ENCODE results near the gene SIGLEC9.

SIGLEC9 gene

DNA sequence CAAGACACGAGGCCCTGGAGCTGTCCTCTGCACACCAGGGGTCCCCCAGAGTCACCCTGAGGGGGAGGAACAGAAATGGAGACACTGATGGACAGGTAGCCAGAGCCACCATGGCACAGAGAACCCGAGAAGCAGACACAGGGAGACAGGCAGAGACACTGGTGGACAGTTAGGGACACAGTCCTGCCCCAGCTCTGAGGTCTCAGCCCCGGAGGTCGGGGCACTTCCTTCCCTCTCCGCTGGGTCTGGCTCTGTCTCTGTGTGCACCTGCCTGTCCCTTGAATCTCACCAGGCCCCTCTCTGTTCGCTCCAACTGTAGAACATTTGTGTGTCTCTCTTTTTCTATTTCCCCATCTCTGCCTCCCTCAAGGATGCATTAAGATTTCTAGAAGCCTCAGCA is 46.6 kb upstream of the SIGLEC9 start:
- Histone ChIP-seq H3K79me2 (ENCODE audit: insufficient read depth, low read length) (no peaks in the 10 kb centered on the region), H3K4me2 (ENCODE audit: low read depth, low read length, poor library complexity, severe bottlenecking) (no peak overlapping the region), H3K4me3 (ENCODE audit: low read length, poor library complexity, severe bottlenecking) (no peak overlapping the region), H2AFZ (ENCODE audit: low read length) (no peak overlapping the region), H3F3A (ENCODE audit: low read depth) (no peaks in the 10 kb centered on the region), H3K27me3 (ENCODE audit: insufficient read depth, low read length, poor library complexity, severe bottlenecking) (no peaks in the 10 kb centered on the region), H3K9me3 (ENCODE audit: insufficient read depth, low read depth, low read length) (peaks cover 4% of the 10 kb centered on the region), H3K9ac (ENCODE audit: low read depth, low read length, poor library complexity, severe bottlenecking) (no peak overlapping the region), H3K36me3 (ENCODE audit: insufficient read depth, low read length) (no peaks in the 10 kb centered on the region), H3K4me1 (ENCODE audit: insufficient read depth, low read length, poor library complexity, severe bottlenecking) (no peaks in the 10 kb centered on the region), H3K9me2 (replicated peaks; ENCODE audit: low read depth, low read length) (no peaks in the 10 kb centered on the region), H4K20me1 (ENCODE audit: insufficient read depth, low read length, poor library complexity, severe bottlenecking) (no peaks in the 10 kb centered on the region)
- TF ChIP-seq, protein P1, sequence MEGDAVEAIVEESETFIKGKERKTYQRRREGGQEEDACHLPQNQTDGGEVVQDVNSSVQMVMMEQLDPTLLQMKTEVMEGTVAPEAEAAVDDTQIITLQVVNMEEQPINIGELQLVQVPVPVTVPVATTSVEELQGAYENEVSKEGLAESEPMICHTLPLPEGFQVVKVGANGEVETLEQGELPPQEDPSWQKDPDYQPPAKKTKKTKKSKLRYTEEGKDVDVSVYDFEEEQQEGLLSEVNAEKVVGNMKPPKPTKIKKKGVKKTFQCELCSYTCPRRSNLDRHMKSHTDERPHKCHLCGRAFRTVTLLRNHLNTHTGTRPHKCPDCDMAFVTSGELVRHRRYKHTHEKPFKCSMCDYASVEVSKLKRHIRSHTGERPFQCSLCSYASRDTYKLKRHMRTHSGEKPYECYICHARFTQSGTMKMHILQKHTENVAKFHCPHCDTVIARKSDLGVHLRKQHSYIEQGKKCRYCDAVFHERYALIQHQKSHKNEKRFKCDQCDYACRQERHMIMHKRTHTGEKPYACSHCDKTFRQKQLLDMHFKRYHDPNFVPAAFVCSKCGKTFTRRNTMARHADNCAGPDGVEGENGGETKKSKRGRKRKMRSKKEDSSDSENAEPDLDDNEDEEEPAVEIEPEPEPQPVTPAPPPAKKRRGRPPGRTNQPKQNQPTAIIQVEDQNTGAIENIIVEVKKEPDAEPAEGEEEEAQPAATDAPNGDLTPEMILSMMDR (conservative IDR thresholded peaks at IDR 0.05; ENCODE audit: low read length): no peak
- TF ChIP-seq EZH2phosphoT487 (IDR thresholded peaks at IDR 0.05; ENCODE audit: borderline replicate concordance): no peak

- no peaks in the 10 kb centered on the region for H3K36me3 ChIP-seq (ENCODE audit: insufficient read depth, low read length)
- no peaks in the 10 kb centered on the region for H3K79me2 ChIP-seq (ENCODE audit: insufficient read depth, low read length)
- H2AFZ ChIP-seq (ENCODE audit: low read length): no peak overlapping the region
- H3K9ac ChIP-seq (ENCODE audit: low read depth, low read length, poor library complexity, severe bottlenecking): no peak overlapping the region
- no peaks in the 10 kb centered on the region for H3K4me1 ChIP-seq (ENCODE audit: insufficient read depth, low read length, poor library complexity, severe bottlenecking)
- TF ChIP-seq, protein P1 (conservative IDR thresholded peaks at IDR 0.05; ENCODE audit: low read length): no peak
- TF ChIP-seq EZH2phosphoT487 (IDR thresholded peaks at IDR 0.05; ENCODE audit: borderline replicate concordance): no peak
- no peaks in the 10 kb centered on the region for H4K20me1 ChIP-seq (ENCODE audit: insufficient read depth, low read length, poor library complexity, severe bottlenecking)
- no peak overlapping the region for H3K4me2 ChIP-seq (ENCODE audit: low read depth, low read length, poor library complexity, severe bottlenecking)
- H3K27me3 ChIP-seq (ENCODE audit: insufficient read depth, low read length, poor library complexity, severe bottlenecking): no peaks in the 10 kb centered on the region
- peaks cover 4% of the 10 kb centered on the region; the same call in 1 of the 2 replicates for H3K9me3 ChIP-seq (ENCODE audit: insufficient read depth, low read depth, low read length)
- no peaks in the 10 kb centered on the region for H3F3A ChIP-seq (ENCODE audit: low read depth)
- no peaks in the 10 kb centered on the region for H3K9me2 ChIP-seq (replicated peaks; ENCODE audit: low read depth, low read length)
- no peak overlapping the region for H3K4me3 ChIP-seq (ENCODE audit: low read length, poor library complexity, severe bottlenecking)
These were observed 46.0 kb upstream of the SIGLEC9 start for GRCh38 chr19:51078731-51079130.

DNA sequence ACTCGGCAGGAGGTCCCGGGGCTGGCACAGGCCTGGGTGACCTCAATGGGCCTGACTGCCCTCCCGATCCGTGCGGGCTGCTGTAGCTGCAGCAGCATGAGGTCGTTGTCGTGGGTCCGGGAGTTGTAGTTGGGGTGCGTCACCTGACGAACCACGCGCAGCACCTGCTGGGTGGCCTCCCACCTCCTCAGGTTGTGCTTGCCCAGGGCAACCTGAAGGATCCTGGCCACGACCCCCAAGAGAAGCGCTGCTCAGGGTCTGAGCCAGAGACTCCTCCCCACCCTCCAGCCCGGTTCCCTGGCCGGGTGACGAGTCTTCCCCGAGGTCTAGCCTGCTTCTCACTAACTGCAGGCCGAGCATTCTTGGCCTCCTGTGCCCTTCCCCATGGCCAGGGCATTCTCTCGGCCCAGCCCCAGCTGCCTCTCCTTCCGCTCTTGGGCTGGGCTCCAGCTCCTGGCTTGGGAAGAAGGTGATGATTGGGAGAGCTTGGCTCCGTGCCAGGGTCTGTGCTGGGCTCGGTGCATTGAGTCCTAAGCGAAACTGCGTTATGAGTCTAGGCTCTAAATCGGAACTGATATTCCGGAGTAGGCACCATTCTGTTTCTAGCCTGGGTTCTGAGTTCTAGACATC is 45.1 kb upstream of the SIGLEC9 start:
- TF ChIP-seq EZH2phosphoT487 (IDR thresholded peaks at IDR 0.05; ENCODE audit: borderline replicate concordance): no peak
- TF ChIP-seq, protein P1 (conservative IDR thresholded peaks at IDR 0.05; ENCODE audit: low read length): no peak
- H4K20me1 ChIP-seq (ENCODE audit: insufficient read depth, low read length, poor library complexity, severe bottlenecking): no peaks in the 10 kb centered on the region
- H3K27me3 ChIP-seq (ENCODE audit: insufficient read depth, low read length, poor library complexity, severe bottlenecking): no peaks in the 10 kb centered on the region
- no peaks in the 10 kb centered on the region for H3K4me1 ChIP-seq (ENCODE audit: insufficient read depth, low read length, poor library complexity, severe bottlenecking)
- no peaks in the 10 kb centered on the region for H3K79me2 ChIP-seq (ENCODE audit: insufficient read depth, low read length)
- no peaks in the 10 kb centered on the region for H3K9me2 ChIP-seq (replicated peaks; ENCODE audit: low read depth, low read length)
- H3K4me2 ChIP-seq (ENCODE audit: low read depth, low read length, poor library complexity, severe bottlenecking): no peak overlapping the region
- H3K9ac ChIP-seq (ENCODE audit: low read depth, low read length, poor library complexity, severe bottlenecking): no peak overlapping the region
- no peaks in the 10 kb centered on the region for H3K36me3 ChIP-seq (ENCODE audit: insufficient read depth, low read length)
- no peak overlapping the region for H2AFZ ChIP-seq (ENCODE audit: low read length)
- no peaks in the 10 kb centered on the region for H3F3A ChIP-seq (ENCODE audit: low read depth)
- H3K9me3 ChIP-seq (ENCODE audit: insufficient read depth, low read depth, low read length): no peaks in the 10 kb centered on the region; the same call in 1 of the 2 replicates
- no peak overlapping the region for H3K4me3 ChIP-seq (ENCODE audit: low read length, poor library complexity, severe bottlenecking)
